HG03521 (cell line): ENCODE data around the gene SEC16A.

ENCODE experiments used
- ATAC-seq: cut with Tn5 transposase; IDR thresholded peaks from one replicate; pipeline ENCODE4 v1.9.1; 2021; ENCODE audit warnings: mild to moderate bottlenecking, moderate library complexity; ENCODE audit not compliant: unreplicated experiment

Gene SEC16A

GRCh38 chr9:136518623-136519022, 35.8 kb upstream of the SEC16A start:
- ATAC-seq = no peak

DNA sequence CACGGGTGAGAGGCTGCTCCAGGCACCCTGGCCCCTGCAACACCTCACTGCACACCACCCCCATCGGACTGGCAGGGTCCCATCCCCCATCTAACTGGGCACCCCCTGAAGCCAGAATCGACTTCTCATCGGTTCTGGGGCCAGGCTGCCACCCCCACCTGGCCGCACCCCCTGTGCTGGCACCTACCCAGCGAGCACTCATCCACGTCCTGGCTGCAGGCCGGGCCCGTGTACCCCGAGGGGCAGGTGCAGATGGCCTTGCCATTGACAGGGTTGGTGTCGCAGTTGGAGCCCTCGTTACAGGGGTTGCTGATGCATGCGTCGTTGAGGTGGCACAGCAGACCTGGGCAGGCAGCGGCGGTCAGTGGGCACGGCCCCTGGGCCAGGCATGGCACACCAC, 35.1 kb upstream of the SEC16A start:
- no peak for ATAC-seq

DNA sequence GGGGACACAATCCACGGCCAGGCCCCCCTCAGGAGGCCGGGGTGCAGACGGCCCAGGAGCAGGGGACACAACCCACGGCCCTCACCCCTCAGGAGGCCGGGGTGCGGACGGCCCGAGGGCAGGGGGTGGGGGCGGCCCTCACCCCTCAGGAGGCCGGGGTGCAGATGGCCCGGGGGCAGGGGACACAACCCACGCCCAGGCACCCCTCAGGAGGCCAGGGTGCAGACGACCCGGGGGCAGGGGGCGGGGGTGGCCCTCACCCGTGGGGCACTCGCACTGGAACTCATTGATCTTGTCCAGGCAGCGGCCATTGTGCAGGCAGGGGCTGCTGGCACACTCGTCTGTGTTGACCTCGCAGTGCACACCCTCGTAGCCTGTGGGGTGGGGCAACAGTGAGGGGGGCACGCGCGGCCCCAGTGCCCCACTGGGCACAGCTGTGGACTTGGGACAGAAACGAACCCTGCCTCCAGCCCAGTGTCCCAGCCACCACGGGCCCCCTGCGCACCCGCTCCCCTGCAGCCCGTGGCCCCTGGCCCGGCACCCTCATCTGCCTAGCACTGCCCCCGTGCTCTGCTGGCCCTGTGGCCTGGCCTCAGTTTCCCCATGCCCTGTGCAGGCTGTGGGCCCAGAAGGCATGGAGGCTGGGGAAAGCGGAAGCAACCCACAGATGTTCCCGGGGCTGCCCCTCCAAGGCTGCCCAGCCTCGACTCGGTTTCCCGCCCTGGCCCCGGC, 34.3 kb upstream of the SEC16A start:
- no peak for ATAC-seq

- ATAC-seq = no peak
These were observed 33.4 kb upstream of the SEC16A start for GRCh38 chr9:136516191-136516654.

- no peak for ATAC-seq
These were observed 32.4 kb upstream of the SEC16A start for GRCh38 chr9:136515276-136515675.

GRCh38 chr9:136514022-136514714, 31.3 kb upstream of the SEC16A start:
- no peak for ATAC-seq

GRCh38 chr9:136513191-136513590, 30.4 kb upstream of the SEC16A start:
- no peak for ATAC-seq

GRCh38 chr9:136512651-136513071, 29.8 kb upstream of the SEC16A start:
- ATAC-seq = no peak

GRCh38 chr9:136511670-136512592, 29.1 kb upstream of the SEC16A start:
- no peak for ATAC-seq

GRCh38 chr9:136511144-136511669, 28.4 kb upstream of the SEC16A start:
- ATAC-seq = no peak

- ATAC-seq = no peak
These were observed 27.7 kb upstream of the SEC16A start for GRCh38 chr9:136510561-136510960.

- ATAC-seq = no peak
These were observed 26.7 kb upstream of the SEC16A start for GRCh38 chr9:136509549-136509948.

- ATAC-seq = no peak
These were observed 26.1 kb upstream of the SEC16A start for GRCh38 chr9:136508729-136509500.

DNA sequence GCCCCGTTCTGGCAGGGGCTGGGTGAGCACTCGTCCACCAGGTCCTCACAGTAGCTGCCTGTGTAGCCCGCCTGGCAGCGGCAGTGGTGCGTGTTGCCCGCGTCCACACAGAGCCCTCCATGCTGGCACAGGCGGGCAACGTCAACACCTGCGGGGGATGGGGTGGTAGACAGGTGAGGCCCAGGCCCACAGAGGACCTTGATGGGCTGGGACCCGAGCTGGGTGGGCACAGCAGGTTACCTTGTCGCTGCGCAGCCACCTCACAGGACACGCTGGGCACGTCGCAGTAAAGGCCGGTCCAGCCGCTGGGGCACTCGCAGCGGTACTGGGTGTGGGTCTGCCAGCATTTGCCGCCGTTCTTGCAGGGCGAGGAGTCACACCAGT, 25.1 kb upstream of the SEC16A start:
- ATAC-seq = no peak

- no peak for ATAC-seq
These were observed 24.6 kb upstream of the SEC16A start for GRCh38 chr9:136507221-136507991.

DNA sequence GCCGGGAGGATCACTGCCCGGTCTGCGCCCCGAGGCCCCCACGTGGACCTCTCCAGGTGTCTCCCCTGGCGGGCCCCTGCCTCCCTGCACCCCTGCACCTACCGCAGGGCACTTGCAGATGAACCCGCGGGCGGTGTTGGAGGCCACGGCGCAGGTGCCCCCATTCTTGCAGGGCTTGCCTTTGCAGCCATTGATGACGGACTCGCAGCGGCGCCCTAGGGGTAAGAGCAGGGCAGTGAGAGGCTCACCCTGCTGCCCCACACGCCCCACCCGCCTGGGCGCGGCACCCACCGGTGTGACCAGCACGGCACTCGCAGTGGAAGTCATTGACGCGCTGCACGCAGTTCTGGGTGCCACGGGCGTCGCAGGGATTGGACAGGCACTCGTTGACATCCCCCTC, 23.6 kb upstream of the SEC16A start:
- no peak for ATAC-seq

DNA sequence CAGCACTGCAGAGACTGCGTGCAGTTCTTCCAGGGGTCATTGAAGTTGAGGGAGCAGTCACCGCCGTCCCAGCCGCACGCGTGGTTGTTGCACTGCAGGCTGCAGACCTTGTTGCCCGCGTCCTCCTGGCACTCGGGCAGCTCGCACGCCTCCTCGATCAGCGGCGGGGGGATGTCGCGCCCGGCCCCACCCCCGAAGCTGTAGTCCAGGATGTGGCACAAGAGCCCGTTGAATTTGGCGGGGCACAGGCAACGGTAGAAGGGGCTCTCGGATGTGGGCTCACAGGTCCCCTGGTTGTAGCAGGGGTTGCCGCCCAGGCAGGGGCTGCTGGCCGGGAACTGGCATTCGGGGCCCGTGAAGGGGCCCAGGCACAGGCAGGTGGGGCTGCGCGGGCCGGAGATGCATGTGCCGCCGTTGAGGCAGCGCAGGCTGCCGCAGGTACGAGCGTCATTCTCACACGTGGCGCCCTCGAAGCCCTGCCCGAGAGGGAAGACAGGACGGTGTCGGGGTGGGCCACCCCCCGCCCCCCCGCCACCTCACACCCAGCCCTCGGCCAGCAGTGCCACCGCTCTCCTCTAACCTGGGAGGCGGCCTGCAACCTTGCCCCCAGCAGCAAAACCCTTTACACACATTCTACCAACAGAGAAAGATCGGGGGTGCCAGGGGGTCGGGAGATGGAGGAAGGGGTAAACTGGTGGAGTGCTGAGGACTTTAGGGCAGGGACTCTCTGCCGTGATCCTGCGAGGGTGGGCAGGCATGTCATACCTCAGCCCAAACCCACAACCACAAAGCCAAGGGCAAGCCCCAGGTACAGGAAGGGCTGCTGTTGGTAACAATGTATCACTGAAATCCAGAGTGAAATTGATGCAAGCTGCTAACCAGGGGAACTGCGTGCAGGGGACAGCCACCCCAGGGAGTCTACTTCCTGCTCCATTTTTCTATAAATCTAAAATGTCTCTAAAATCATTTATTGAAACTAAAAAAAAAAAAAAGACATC, 22.9 kb upstream of the SEC16A start:
- ATAC-seq = no peak
